Urinary bladder (tissue), 4 donors: ENCODE results near the gene DNAI1. TPM values are rescaled to one million over a fixed set of nuclear protein-coding genes. Genes with fewer than 3 reads are reported as not detected.

Source experiments
- DNase-seq: peaks from one replicate; pipeline ENCODE4 v3.0.0-alpha.2; 2015; ENCODE audit errors: extremely low spot score
- H3K27ac ChIP-seq: one replicate; pipeline ENCODE4 v1.5.1; 2013; ENCODE audit warnings: low read depth, mild to moderate bottlenecking, moderate library complexity
- H3K36me3 ChIP-seq: one replicate; pipeline ENCODE4 v1.6.1; 2013; ENCODE audit warnings: mild to moderate bottlenecking, moderate library complexity; ENCODE audit not compliant: insufficient read depth
- H3K4me1 ChIP-seq: one replicate; pipeline ENCODE4 v1.6.1; 2013; ENCODE audit warnings: mild to moderate bottlenecking, moderate library complexity; ENCODE audit not compliant: insufficient read depth
- H3K4me3 ChIP-seq: one replicate; pipeline ENCODE4 v1.5.1; 2013; ENCODE audit warnings: low read depth, low read length
- WGBS: extraction: QIAGEN DNeasy Blood & Tissue Kit; methylation state at CpG from one replicate; pipeline ENCODE4 v1.1.7; 2013; 5-methylcytosine and 5-hydroxymethylcytosine counted together
- polyA plus RNA-seq: library from polyadenylated mRNA; stranded (reverse); fragments of 200-250 nt; gene quantifications from one replicate; pipeline ENCODE4 v1.2.3, GENCODE V29; 2013
- total RNA-seq: library from RNA; depleted of rRNA; stranded (reverse); fragments of >200 nt; gene quantifications from one replicate; pipeline ENCODE4 v1.2.3, GENCODE V29; 2014
- donor health status: healthy with polysubstance abuse.
- donor health status: healthy.

The DNAI1 gene
- total and polyA plus RNA-seq, 2 donors = 0.11 TPM; not detected in 1

DNA sequence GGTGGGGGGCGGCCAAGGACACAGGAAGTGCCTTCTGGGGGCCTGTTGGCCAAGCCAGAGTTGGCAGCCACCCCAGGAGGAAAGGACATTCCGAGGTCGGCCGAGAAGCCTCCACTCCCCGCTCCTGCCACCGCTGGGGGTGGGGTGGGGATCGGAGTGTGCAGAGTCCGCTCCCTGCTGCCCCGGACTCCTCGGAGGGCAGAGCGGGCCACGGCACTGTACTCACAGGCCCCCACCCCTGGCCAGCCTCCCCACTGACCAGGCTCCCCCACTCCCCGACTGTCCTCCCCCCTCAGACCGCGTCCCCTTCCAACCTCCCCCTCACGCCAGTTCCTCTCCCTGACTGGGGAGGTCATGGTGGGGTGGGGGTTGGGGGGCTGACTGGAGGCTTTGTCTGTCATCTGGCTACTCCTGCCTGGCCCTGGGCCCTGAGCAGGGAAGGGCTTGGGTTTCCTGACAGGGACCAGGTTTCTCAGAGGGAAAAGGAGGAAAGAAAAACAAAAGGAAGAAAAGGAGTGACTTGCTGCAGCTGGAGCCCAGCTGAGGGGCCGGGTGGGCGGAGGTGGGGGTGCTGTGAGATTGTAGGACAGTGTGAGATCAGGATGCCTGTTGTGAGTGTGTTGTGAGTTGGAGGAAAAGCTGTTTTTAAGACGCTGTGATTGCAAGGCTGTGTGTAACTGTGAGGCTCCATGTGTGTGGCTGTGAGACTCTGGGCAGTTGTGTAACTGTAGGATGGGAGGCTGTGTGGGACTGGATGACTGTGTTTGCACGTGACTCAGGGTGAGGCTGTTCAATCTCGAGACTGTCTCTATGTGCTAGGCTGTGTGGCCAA lies 101.2 kb downstream of the DNAI1 start:
- Histone ChIP-seq H3K4me1 (no peaks in the 10 kb centered on the region), H3K4me3 (peak overlapping the region; percentile 2), H3K27ac (no peak overlapping the region), H3K36me3 (no peaks in the 10 kb centered on the region)
- WGBS = 14% methylated on average over 21 of the region's 21 CpGs
- DNase-seq = no peak

DNA sequence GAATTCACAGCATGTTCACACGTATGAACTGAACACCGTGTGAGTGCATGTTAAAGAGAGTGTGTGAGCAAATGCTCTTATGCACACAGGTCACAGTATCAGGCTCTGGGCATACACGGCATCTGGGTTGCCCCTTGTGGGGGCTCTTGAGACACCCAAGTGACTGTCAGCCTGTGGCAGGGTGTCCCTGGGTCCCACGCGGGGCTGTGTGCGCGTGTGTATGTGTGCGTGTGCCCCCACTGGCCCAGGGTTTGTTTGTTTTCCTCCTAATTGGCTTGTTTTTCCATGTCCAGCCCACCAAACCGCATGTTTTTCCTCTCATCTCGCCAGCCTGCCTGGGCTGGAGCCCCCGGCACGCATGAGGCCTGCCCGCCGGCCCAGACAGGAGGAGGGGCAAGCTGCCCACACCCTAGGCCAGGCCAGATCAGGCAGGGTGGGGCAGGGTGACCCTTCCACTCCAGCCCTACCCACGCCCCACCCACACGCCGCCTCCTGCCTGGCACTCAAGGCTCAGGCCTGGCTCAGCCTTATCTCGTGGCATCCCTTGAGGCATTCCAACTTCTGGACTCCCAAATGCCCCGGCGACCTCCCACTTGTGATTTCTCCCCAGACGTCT lies 102.1 kb downstream of the DNAI1 start:
- no peak for DNase-seq
- 69% methylated on average over 21 of the region's 21 CpGs for WGBS
- Histone ChIP-seq H3K4me1 (no peaks in the 10 kb centered on the region), H3K4me3 (no peak overlapping the region), H3K27ac (no peak overlapping the region), H3K36me3 (no peaks in the 10 kb centered on the region)

GRCh38 chr9:34562135-34562745 lies 103.6 kb downstream of the DNAI1 start:
- no peak for DNase-seq
- Histone ChIP-seq H3K4me3 (no peak overlapping the region), H3K27ac (no peak overlapping the region), H3K36me3 (no peaks in the 10 kb centered on the region), H3K4me1 (no peaks in the 10 kb centered on the region)
- WGBS = 91% methylated on average over 7 of the region's 7 CpGs

DNA sequence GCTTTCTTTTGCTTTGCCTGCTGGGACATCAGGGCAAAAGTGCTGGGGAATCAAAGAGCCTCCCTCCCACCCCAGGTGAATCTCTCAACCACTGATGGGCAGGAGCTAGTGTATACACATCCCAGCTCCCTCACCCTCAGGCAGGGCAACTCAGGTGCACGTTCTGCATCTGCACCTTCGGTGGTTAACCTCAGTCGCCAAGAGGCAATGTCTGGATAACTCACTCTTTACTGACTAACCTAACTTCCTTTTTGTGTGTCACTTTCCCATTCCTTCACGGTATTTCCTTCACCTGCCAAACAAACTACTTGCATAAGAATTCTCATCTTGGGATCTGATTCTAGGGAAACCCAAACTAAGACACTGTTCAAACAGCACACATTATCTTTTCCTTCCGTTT lies 104.7 kb downstream of the DNAI1 start:
- DNase-seq = no peak
- Histone ChIP-seq H3K27ac (no peak overlapping the region), H3K4me1 (no peaks in the 10 kb centered on the region), H3K36me3 (no peaks in the 10 kb centered on the region), H3K4me3 (no peak overlapping the region)
- 87% methylated on average over 5 of the region's 5 CpGs for WGBS

DNA sequence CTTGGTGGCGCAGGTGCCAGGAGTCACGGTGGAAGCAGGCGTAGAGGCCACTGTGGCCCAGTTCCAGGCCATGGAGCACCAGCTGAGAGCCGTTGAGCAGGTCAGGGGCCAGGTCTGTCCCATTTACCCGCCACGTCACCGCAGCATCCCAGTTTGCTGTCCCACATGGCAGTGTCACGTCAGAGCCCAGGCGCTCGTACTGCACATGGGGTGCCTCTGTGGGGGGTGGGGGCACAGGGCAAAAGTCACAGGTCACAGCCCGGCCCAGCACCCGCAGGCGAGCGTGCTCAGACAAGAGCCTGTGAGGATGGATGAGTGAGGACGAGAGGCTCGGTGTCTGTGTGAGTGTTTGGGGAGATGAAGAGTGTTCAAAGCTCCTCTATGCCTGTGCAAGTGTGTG lies 106.0 kb downstream of the DNAI1 start:
- Histone ChIP-seq H3K27ac (no peak overlapping the region), H3K4me3 (no peak overlapping the region), H3K36me3 (no peaks in the 10 kb centered on the region), H3K4me1 (no peaks in the 10 kb centered on the region)
- WGBS = 94% methylated on average over 16 of the region's 16 CpGs
- DNase-seq = no peak

- Histone ChIP-seq H3K4me3 (no peak overlapping the region), H3K4me1 (no peaks in the 10 kb centered on the region), H3K27ac (no peak overlapping the region), H3K36me3 (no peaks in the 10 kb centered on the region)
- WGBS = 72% methylated on average over 8 of the region's 8 CpGs
- DNase-seq = no peak
Observed at GRCh38 chr9:34565856-34566255, 107.3 kb downstream of the DNAI1 start.

GRCh38 chr9:34566322-34566721 lies 107.7 kb downstream of the DNAI1 start:
- DNase-seq = no peak
- WGBS = 67% methylated on average over 8 of the region's 8 CpGs
- no peaks in the 10 kb centered on the region for H3K4me1 ChIP-seq
- H3K27ac ChIP-seq = no peak overlapping the region
- no peak overlapping the region for H3K4me3 ChIP-seq
- H3K36me3 ChIP-seq = no peaks in the 10 kb centered on the region

GRCh38 chr9:34566972-34567371 lies 108.4 kb downstream of the DNAI1 start:
- no peak overlapping the region for H3K4me3 ChIP-seq
- DNase-seq = no peak
- H3K36me3 ChIP-seq = no peaks in the 10 kb centered on the region
- 87% methylated on average over 6 of the region's 6 CpGs for WGBS
- H3K4me1 ChIP-seq = no peaks in the 10 kb centered on the region
- H3K27ac ChIP-seq = no peak overlapping the region

GRCh38 chr9:34568133-34568532 lies 109.5 kb downstream of the DNAI1 start:
- no peak for DNase-seq
- 87% methylated on average over 7 of the region's 7 CpGs for WGBS
- H3K36me3 ChIP-seq = no peaks in the 10 kb centered on the region
- no peak overlapping the region for H3K27ac ChIP-seq
- no peaks in the 10 kb centered on the region for H3K4me1 ChIP-seq
- H3K4me3 ChIP-seq = no peak overlapping the region

- H3K36me3 ChIP-seq = no peaks in the 10 kb centered on the region
- no peak overlapping the region for H3K4me3 ChIP-seq
- DNase-seq = no peak
- H3K27ac ChIP-seq = no peak overlapping the region
- H3K4me1 ChIP-seq = no peaks in the 10 kb centered on the region
- WGBS = 78% methylated on average over 12 of the region's 12 CpGs
Observed at GRCh38 chr9:34568774-34569173, 110.2 kb downstream of the DNAI1 start.

DNA sequence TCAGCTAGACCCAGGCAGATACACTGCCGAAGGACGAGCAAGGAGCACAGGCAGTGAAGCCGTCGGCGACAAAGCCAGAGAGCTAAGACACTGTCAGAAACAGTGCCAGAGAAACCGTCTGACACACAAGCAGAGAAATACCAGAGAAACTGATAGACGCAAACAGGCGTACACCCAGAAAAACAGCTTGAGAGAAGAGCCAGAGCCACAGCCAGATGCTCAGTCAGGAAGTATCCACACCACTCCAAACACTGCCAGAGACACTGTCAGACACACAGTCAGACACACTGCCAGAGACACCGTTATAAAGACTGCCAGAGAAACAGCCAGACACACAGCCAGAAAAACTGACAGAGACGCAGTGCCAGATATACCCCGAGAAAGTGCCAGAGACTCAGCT lies 111.8 kb downstream of the DNAI1 start:
- Histone ChIP-seq H3K36me3 (no peaks in the 10 kb centered on the region), H3K4me3 (no peak overlapping the region), H3K27ac (no peak overlapping the region), H3K4me1 (no peaks in the 10 kb centered on the region)
- DNase-seq = no peak
- WGBS = 32% methylated on average over 11 of the region's 11 CpGs
